PFSK-1 (cell line): ENCODE results near the gene WDR90.

Source experiments
- FOXP2 ChIP-seq: optimal IDR thresholded peaks from 2 replicates; pipeline ENCODE3; 2011; ENCODE audit warnings: borderline replicate concordance, control low read depth, inconsistent platforms; ENCODE audit not compliant: insufficient read depth; ENCODE audit errors: extremely low read length, extremely low read depth
- POLR2AphosphoS5 ChIP-seq: IDR thresholded peaks from 2 replicates; pipeline ENCODE4 v1.6.1; 2012; ENCODE audit warnings: low read depth, mild to moderate bottlenecking, control low read depth, low read length, moderate library complexity
- REST ChIP-seq, 2 experiments: IDR thresholded peaks; 2 replicates each; pipeline versions ENCODE4 v1.6.1 to v1.8.0; 2011 to 2012; ENCODE audit warnings: low read depth in 2 of 2, low read length in 2 of 2, control low read depth in 1 of 2, inconsistent platforms in 1 of 2, mild to moderate bottlenecking in 1 of 2, moderate library complexity in 1 of 2; ENCODE audit not compliant: insufficient read depth in 1 of 2
- SIN3A ChIP-seq: IDR thresholded peaks from 2 replicates; pipeline ENCODE4 v1.6.1; 2012; ENCODE audit warnings: mild to moderate bottlenecking, low read length, moderate library complexity, borderline replicate concordance; ENCODE audit not compliant: insufficient read depth
- TAF1 ChIP-seq: IDR thresholded peaks from 2 replicates; pipeline ENCODE4 v1.6.1; 2012; ENCODE audit warnings: low read length, control low read depth, borderline replicate concordance; ENCODE audit not compliant: insufficient read depth

The WDR90 gene

GRCh38 chr16:608019-608418 is 41.1 kb upstream of the WDR90 start:
- TF ChIP-seq TAF1, result no peak
- TF ChIP-seq SIN3A, result no peak
- no peak for TF ChIP-seq REST (IDR thresholded peaks at IDR 0.05; ENCODE audit: insufficient read depth in 1 of 2, low read depth in 2 of 2, low read length in 2 of 2)
- TF ChIP-seq FOXP2, result no peak
- TF ChIP-seq POLR2AphosphoS5, result no peak

GRCh38 chr16:609316-609715 is 39.8 kb upstream of the WDR90 start:
- TF ChIP-seq FOXP2, result no peak
- no peak for TF ChIP-seq POLR2AphosphoS5
- TF ChIP-seq TAF1, result no peak
- TF ChIP-seq SIN3A, result no peak
- no peak for TF ChIP-seq REST (IDR thresholded peaks at IDR 0.05; ENCODE audit: insufficient read depth in 1 of 2, low read depth in 2 of 2, low read length in 2 of 2)

GRCh38 chr16:609984-610383 is 39.2 kb upstream of the WDR90 start:
- TF ChIP-seq REST (IDR thresholded peaks at IDR 0.05; ENCODE audit: insufficient read depth in 1 of 2, low read depth in 2 of 2, low read length in 2 of 2) (no peak), SIN3A (no peak), TAF1 (no peak), POLR2AphosphoS5 (no peak), FOXP2 (no peak)

- TF ChIP-seq REST (IDR thresholded peaks at IDR 0.05; ENCODE audit: insufficient read depth in 1 of 2, low read depth in 2 of 2, low read length in 2 of 2) (no peak), SIN3A (no peak), FOXP2 (no peak), POLR2AphosphoS5 (no peak), TAF1 (no peak)
These were observed 38.4 kb upstream of the WDR90 start for GRCh38 chr16:610513-611381.

GRCh38 chr16:615122-615521 is 34.0 kb upstream of the WDR90 start:
- no peak for TF ChIP-seq POLR2AphosphoS5
- TF ChIP-seq TAF1, result no peak
- TF ChIP-seq REST (IDR thresholded peaks at IDR 0.05; ENCODE audit: insufficient read depth in 1 of 2, low read depth in 2 of 2, low read length in 2 of 2), result no peak
- TF ChIP-seq SIN3A, result no peak
- no peak for TF ChIP-seq FOXP2
